ENCODE results near the gene RHOF. TPM values are rescaled to one million over a fixed set of nuclear protein-coding genes. Genes with fewer than 3 reads are reported as not detected.

The RHOF gene
- total and polyA plus RNA-seq, 2 donors (not counting 1 experiment from before 2014, with no cell fraction given) = 2.3 to 6.8 TPM

DNA sequence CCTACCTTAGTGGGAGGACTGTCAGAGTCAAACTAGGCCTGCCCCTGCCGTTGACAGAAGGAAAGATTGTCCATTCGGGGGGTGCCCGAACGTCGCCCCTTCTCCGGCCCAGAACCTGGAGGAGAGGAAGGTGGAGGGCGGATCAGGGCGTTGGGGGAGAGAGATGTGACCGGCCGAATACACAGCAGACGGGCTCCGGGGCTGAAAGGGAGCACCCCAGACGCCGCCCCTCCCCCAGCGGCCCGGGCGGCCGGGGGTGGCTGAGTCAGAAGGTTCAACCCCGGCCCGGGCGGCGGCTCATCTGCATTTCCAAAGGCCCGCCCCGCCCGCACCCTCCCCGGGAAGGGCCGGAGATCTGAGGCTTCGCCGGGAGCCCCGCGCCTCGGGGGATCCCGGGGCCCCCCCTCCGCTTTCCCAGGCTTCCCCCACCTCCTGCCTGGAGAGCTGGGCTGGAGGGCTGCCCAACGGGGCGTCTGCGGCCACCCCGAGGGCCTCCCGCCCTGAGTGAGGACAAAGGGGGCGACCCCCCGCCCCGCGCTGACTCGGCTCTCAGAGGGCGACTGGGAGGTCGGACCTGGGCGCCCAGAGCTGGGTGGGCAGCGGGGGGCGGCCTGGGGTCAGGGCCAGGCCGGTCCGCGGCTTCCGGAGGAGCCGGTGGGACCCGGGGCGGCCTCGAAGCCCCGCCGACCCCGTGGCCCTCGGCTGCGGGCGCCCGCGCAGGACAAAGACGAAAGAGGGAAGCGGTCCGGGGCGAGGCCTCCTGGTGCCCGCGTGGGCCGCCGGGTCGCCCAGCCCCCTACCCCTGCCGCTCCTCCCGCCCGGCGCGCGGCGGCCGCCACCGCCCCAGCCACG is 6.6 kb upstream of the RHOF start:
- H3K4me1 ChIP-seq (ENCODE audit: control insufficient read depth, extremely low read depth, insufficient read depth, low read length) = peaks cover 35% of the 10 kb centered on the region
- H3K79me2 ChIP-seq (ENCODE audit: control insufficient read depth, insufficient read depth, low read length) = peaks cover 50% of the 10 kb centered on the region
- no peaks in the 10 kb centered on the region for H3K9me3 ChIP-seq (ENCODE audit: control insufficient read depth, insufficient read depth, low read depth, low read length)
- peak overlapping the region; percentile 46 to 67 (median 52) for H3K4me3 ChIP-seq (replicated peaks in 1 of 4; ENCODE audit: control extremely low read depth in 1 of 4, insufficient read depth in 1 of 4, low read depth in 3 of 4, low read length in 4 of 4)
- H3K4me2 ChIP-seq (ENCODE audit: extremely low read depth, insufficient read depth, low read length) = peak overlapping the region; percentile 90
- no peak for TF ChIP-seq EZH2 (IDR thresholded peaks at IDR 0.05; ENCODE audit: low read length, missing control alignments)
- TF ChIP-seq, protein P1, sequence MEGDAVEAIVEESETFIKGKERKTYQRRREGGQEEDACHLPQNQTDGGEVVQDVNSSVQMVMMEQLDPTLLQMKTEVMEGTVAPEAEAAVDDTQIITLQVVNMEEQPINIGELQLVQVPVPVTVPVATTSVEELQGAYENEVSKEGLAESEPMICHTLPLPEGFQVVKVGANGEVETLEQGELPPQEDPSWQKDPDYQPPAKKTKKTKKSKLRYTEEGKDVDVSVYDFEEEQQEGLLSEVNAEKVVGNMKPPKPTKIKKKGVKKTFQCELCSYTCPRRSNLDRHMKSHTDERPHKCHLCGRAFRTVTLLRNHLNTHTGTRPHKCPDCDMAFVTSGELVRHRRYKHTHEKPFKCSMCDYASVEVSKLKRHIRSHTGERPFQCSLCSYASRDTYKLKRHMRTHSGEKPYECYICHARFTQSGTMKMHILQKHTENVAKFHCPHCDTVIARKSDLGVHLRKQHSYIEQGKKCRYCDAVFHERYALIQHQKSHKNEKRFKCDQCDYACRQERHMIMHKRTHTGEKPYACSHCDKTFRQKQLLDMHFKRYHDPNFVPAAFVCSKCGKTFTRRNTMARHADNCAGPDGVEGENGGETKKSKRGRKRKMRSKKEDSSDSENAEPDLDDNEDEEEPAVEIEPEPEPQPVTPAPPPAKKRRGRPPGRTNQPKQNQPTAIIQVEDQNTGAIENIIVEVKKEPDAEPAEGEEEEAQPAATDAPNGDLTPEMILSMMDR (conservative IDR thresholded peaks at IDR 0.05 in 1 of 2, IDR thresholded peaks at IDR 0.05 in 1 of 2; ENCODE audit: low read depth in 1 of 2, low read length in 2 of 2) = no peak
- peak overlapping the region; percentile 97 for H3K27ac ChIP-seq (ENCODE audit: insufficient read depth, low read length)
- peak; percentile 90 to 93 for DNase-seq (ENCODE audit: low read depth in 2 of 2)
- no peaks in the 10 kb centered on the region for H4K20me1 ChIP-seq (ENCODE audit: control insufficient read depth, extremely low read depth, insufficient read depth, low read length)
- peak overlapping the region; percentile 87 for H3K9ac ChIP-seq (ENCODE audit: insufficient read depth, low read length)
- no peaks in the 10 kb centered on the region for H3K27me3 ChIP-seq (ENCODE audit: control insufficient read depth, insufficient read depth, low read length)
- peaks cover 10% of the 10 kb centered on the region for H3K36me3 ChIP-seq (ENCODE audit: control insufficient read depth, insufficient read depth, low read length)
- H2AFZ ChIP-seq (ENCODE audit: low read length) = no peak overlapping the region

GRCh38 chr12:121799156-121799841 is 5.8 kb upstream of the RHOF start:
- no peaks in the 10 kb centered on the region for H3K9me3 ChIP-seq (ENCODE audit: control insufficient read depth, insufficient read depth, low read depth, low read length)
- H2AFZ ChIP-seq (ENCODE audit: low read length) = no peak overlapping the region
- H3K9ac ChIP-seq (ENCODE audit: insufficient read depth, low read length) = peak overlapping the region; percentile 87
- H3K4me2 ChIP-seq (ENCODE audit: extremely low read depth, insufficient read depth, low read length) = peak overlapping the region; percentile 99
- H4K20me1 ChIP-seq (ENCODE audit: control insufficient read depth, extremely low read depth, insufficient read depth, low read length) = no peaks in the 10 kb centered on the region
- TF ChIP-seq, protein P1 (conservative IDR thresholded peaks at IDR 0.05 in 1 of 2, IDR thresholded peaks at IDR 0.05 in 1 of 2; ENCODE audit: low read depth in 1 of 2, low read length in 2 of 2) = no peak
- TF ChIP-seq EZH2 (IDR thresholded peaks at IDR 0.05; ENCODE audit: low read length, missing control alignments) = no peak
- peaks cover 42% of the 10 kb centered on the region for H3K4me1 ChIP-seq (ENCODE audit: control insufficient read depth, extremely low read depth, insufficient read depth, low read length)
- H3K79me2 ChIP-seq (ENCODE audit: control insufficient read depth, insufficient read depth, low read length) = peaks cover 42% of the 10 kb centered on the region
- peak overlapping the region; percentile 46 to 67 (median 52) for H3K4me3 ChIP-seq (replicated peaks in 1 of 4; ENCODE audit: control extremely low read depth in 1 of 4, insufficient read depth in 1 of 4, low read depth in 3 of 4, low read length in 4 of 4)
- H3K27me3 ChIP-seq (ENCODE audit: control insufficient read depth, insufficient read depth, low read length) = no peaks in the 10 kb centered on the region
- DNase-seq (ENCODE audit: low read depth in 2 of 2) = peak; percentile 89 to 92
- peak overlapping the region; percentile 97 for H3K27ac ChIP-seq (ENCODE audit: insufficient read depth, low read length)
- H3K36me3 ChIP-seq (ENCODE audit: control insufficient read depth, insufficient read depth, low read length) = peaks cover 10% of the 10 kb centered on the region

DNA sequence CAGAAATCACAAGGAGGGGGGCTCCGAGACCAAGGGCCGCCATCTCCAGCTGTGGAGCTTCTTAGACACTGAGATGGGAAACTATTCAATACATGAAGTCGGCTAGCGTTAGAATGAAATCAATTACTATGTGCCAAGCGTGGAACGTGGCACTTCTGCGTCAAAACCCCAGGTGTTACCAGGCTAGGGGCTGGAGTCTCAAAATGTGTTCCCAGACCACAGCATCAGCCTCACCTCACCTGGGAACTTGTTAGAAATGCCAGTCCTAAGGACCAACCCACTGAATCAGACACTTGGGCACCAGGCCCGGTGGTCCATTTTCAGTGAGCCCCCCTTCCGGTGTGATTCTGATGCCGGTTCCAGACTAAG is 5.3 kb upstream of the RHOF start:
- Histone ChIP-seq H3K27ac (ENCODE audit: insufficient read depth, low read length) (peak overlapping the region; percentile 87), H3K9ac (ENCODE audit: insufficient read depth, low read length) (no peak overlapping the region), H3K9me3 (ENCODE audit: control insufficient read depth, insufficient read depth, low read depth, low read length) (no peaks in the 10 kb centered on the region), H3K79me2 (ENCODE audit: control insufficient read depth, insufficient read depth, low read length) (peaks cover 42% of the 10 kb centered on the region), H3K36me3 (ENCODE audit: control insufficient read depth, insufficient read depth, low read length) (peaks cover 10% of the 10 kb centered on the region), H2AFZ (ENCODE audit: low read length) (no peak overlapping the region), H3K4me1 (ENCODE audit: control insufficient read depth, extremely low read depth, insufficient read depth, low read length) (peaks cover 43% of the 10 kb centered on the region), H3K4me2 (ENCODE audit: extremely low read depth, insufficient read depth, low read length) (peak overlapping the region; percentile 99), H3K27me3 (ENCODE audit: control insufficient read depth, insufficient read depth, low read length) (no peaks in the 10 kb centered on the region), H4K20me1 (ENCODE audit: control insufficient read depth, extremely low read depth, insufficient read depth, low read length) (no peaks in the 10 kb centered on the region), H3K4me3 (replicated peaks in 1 of 4; ENCODE audit: control extremely low read depth in 1 of 4, insufficient read depth in 1 of 4, low read depth in 3 of 4, low read length in 4 of 4) (peak overlapping the region; percentile 31 to 67 (median 44))
- TF ChIP-seq, protein P1 (conservative IDR thresholded peaks at IDR 0.05 in 1 of 2, IDR thresholded peaks at IDR 0.05 in 1 of 2; ENCODE audit: low read depth in 1 of 2, low read length in 2 of 2) = no peak
- TF ChIP-seq EZH2 (IDR thresholded peaks at IDR 0.05; ENCODE audit: low read length, missing control alignments) = no peak
- no peak for DNase-seq (ENCODE audit: low read depth in 2 of 2)

Data from fibroblast of lung (primary cell).